ENCODE data around the gene MAP3K6.

Gene MAP3K6

GRCh38 chr1:27374362-27375086 lies 7.8 kb upstream of the MAP3K6 start, which contains the start of gene FCN3:
TSS of gene FCN3 (minus strand) at chr1:27374824. CDS start at chr1:27374818, 6 bp downstream.
- no peak for DNase-seq

GRCh38 chr1:27372808-27373690 lies 6.3 kb upstream of the MAP3K6 start:
- no peak for DNase-seq

- DNase-seq = no peak
Observed at GRCh38 chr1:27372022-27372807, 5.5 kb upstream of the MAP3K6 start.

GRCh38 chr1:27368869-27369582 lies 2.3 kb upstream of the MAP3K6 start:
- DNase-seq = no peak

- no peak for DNase-seq
Observed at GRCh38 chr1:27367160-27367650, 444 bp upstream of the MAP3K6 start.

GRCh38 chr1:27366113-27366410 lies 699 bp downstream of the MAP3K6 start:
- DNase-seq = peak; percentile 88

- DNase-seq = peak; percentile 95
Observed at GRCh38 chr1:27365372-27366112, 1.2 kb downstream of the MAP3K6 start.

GRCh38 chr1:27364696-27365371 lies 1.9 kb downstream of the MAP3K6 start:
- DNase-seq = no peak

GRCh38 chr1:27363766-27364695 lies 2.7 kb downstream of the MAP3K6 start:
- no peak for DNase-seq

GRCh38 chr1:27361553-27361952 lies 5.2 kb downstream of the MAP3K6 start:
- no peak for DNase-seq

GRCh38 chr1:27361044-27361402 lies 5.7 kb downstream of the MAP3K6 start:
- DNase-seq = no peak

GRCh38 chr1:27360159-27361043 lies 6.4 kb downstream of the MAP3K6 start:
- DNase-seq = no peak

- no peak for DNase-seq
Observed at GRCh38 chr1:27359822-27360158, 7.0 kb downstream of the MAP3K6 start.

- no peak for DNase-seq
Observed at GRCh38 chr1:27358928-27359313, 7.8 kb downstream of the MAP3K6 start.

GRCh38 chr1:27358038-27358927 lies 8.5 kb downstream of the MAP3K6 start:
- no peak for DNase-seq

GRCh38 chr1:27357281-27358037 lies 9.3 kb downstream of the MAP3K6 start:
- peak; percentile 90 for DNase-seq

GRCh38 chr1:27356619-27357280 lies 10.0 kb downstream of the MAP3K6 start:
- no peak for DNase-seq

Data from femur (tissue), 1 donor.